ENCODE results near the gene PDE7B. TPM values are rescaled to one million over a fixed set of nuclear protein-coding genes. Genes with fewer than 3 reads are reported as not detected.
A peak's percentile ranks its signal among the peaks of the same experiment; 100 is the strongest.

The PDE7B gene
- total RNA-seq, 1 donor, result 25.3 TPM

DNA sequence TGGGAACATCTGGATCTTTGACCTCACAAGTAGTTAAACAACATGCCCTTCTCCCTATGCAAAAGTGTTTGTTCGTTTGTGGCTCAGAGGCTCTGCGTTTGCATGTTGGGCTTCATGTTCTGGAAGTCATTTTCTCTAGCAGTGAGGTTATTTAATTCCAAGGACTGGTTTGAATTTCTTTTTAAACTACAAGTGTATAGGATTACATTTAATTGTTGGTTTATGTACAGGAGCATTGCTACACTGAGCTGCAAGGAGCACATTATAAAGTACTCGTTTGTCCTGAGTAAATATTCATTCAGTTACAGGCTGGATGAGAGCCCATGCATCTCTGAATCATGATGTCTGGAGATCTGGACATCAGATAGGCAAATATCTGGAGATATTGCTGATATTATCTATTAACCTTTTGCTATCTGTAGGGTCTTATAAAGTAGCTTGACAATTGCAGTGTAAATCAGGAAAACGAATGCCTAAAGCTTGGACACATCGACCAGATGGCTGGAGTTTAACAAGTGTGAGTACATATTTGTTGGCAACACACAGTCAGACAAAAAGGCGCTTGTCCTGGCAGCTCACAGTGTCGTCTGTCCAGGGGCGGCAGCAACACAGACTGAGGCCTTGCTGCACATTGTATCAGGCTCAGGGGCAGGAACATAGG, 84.6 kb downstream of the PDE7B start:
- H3K9me3 ChIP-seq (ENCODE audit: low read depth, low read length), result no peaks in the 10 kb centered on the region
- no peaks in the 10 kb centered on the region for H3K36me3 ChIP-seq (ENCODE audit: insufficient read depth, low read length)
- H3K4me1 ChIP-seq (ENCODE audit: insufficient read depth, low read length), result peaks cover 40% of the 10 kb centered on the region
- peaks cover 12% of the 10 kb centered on the region for H3K79me2 ChIP-seq (ENCODE audit: insufficient read depth, low read length)
- H4K20me1 ChIP-seq (ENCODE audit: insufficient read depth, low read length), result no peaks in the 10 kb centered on the region
- DNase-seq (ENCODE audit: insufficient read length, low spot score, missing footprints), result peak; percentile 15
- peak overlapping the region; percentile 57 for H3K4me2 ChIP-seq (ENCODE audit: insufficient read depth, low read length)
- H3K27me3 ChIP-seq (ENCODE audit: insufficient read depth, low read length), result no peaks in the 10 kb centered on the region
- no peak overlapping the region for H3K4me3 ChIP-seq (ENCODE audit: insufficient read depth, low read length)
- peak overlapping the region; percentile 75 for H2AFZ ChIP-seq (ENCODE audit: low read length)
- H3K27ac ChIP-seq (ENCODE audit: low read depth, low read length), result peak overlapping the region; percentile 95
- TF ChIP-seq, protein P1, sequence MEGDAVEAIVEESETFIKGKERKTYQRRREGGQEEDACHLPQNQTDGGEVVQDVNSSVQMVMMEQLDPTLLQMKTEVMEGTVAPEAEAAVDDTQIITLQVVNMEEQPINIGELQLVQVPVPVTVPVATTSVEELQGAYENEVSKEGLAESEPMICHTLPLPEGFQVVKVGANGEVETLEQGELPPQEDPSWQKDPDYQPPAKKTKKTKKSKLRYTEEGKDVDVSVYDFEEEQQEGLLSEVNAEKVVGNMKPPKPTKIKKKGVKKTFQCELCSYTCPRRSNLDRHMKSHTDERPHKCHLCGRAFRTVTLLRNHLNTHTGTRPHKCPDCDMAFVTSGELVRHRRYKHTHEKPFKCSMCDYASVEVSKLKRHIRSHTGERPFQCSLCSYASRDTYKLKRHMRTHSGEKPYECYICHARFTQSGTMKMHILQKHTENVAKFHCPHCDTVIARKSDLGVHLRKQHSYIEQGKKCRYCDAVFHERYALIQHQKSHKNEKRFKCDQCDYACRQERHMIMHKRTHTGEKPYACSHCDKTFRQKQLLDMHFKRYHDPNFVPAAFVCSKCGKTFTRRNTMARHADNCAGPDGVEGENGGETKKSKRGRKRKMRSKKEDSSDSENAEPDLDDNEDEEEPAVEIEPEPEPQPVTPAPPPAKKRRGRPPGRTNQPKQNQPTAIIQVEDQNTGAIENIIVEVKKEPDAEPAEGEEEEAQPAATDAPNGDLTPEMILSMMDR (IDR thresholded peaks at IDR 0.05; ENCODE audit: extremely low read depth, low read depth, low read length), result no peak

DNA sequence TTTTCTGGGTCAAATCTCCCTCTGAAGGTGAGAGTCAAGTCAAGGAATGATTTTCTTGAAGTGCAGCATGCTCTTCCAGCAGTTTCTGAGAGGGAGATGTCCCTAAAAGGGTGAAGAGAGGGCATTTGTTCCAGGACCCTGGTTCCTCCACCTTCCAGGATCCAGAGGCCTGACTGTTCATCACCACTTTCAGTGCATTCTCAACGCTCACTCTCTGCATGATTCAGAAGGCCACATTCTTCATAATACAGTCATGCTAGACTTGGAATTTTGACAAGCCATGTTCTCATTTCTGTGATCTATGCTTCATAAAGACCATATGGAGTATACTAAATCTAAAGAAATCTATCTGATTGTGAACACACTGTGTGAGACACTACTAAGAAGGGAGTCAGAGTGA, 85.1 kb downstream of the PDE7B start:
- peak; percentile 39 for DNase-seq (ENCODE audit: insufficient read length, low spot score, missing footprints)
- Histone ChIP-seq H3K79me2 (ENCODE audit: insufficient read depth, low read length) (peaks cover 12% of the 10 kb centered on the region), H3K4me2 (ENCODE audit: insufficient read depth, low read length) (peak overlapping the region; percentile 57), H3K4me3 (ENCODE audit: insufficient read depth, low read length) (no peak overlapping the region), H2AFZ (ENCODE audit: low read length) (peak overlapping the region; percentile 75), H3K27me3 (ENCODE audit: insufficient read depth, low read length) (no peaks in the 10 kb centered on the region), H3K4me1 (ENCODE audit: insufficient read depth, low read length) (peaks cover 43% of the 10 kb centered on the region), H4K20me1 (ENCODE audit: insufficient read depth, low read length) (no peaks in the 10 kb centered on the region), H3K9me3 (ENCODE audit: low read depth, low read length) (no peaks in the 10 kb centered on the region), H3K36me3 (ENCODE audit: insufficient read depth, low read length) (no peaks in the 10 kb centered on the region), H3K27ac (ENCODE audit: low read depth, low read length) (peak overlapping the region; percentile 95)
- TF ChIP-seq, protein P1 (IDR thresholded peaks at IDR 0.05; ENCODE audit: extremely low read depth, low read depth, low read length), result no peak

DNA sequence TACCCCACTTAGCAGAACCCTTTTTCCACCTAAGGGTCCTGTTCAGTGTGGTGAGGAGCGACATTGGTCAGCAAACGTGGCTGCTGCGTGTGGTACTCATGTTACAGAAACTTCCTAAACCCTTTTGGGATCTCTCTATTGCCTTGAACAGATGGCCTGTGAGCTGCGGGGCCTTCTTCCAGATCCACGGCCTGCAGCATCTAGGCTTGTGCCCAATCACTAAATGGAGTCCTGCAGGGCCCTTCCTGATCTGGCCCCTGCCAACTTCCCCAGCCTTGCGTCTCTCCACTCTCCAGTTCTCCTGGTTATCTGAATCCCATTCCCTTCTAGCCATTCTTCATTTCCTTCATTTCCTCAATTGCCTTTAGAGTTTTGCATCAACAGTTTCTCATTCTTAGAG, 85.6 kb downstream of the PDE7B start:
- no peak overlapping the region for H3K4me2 ChIP-seq (ENCODE audit: insufficient read depth, low read length)

DNA sequence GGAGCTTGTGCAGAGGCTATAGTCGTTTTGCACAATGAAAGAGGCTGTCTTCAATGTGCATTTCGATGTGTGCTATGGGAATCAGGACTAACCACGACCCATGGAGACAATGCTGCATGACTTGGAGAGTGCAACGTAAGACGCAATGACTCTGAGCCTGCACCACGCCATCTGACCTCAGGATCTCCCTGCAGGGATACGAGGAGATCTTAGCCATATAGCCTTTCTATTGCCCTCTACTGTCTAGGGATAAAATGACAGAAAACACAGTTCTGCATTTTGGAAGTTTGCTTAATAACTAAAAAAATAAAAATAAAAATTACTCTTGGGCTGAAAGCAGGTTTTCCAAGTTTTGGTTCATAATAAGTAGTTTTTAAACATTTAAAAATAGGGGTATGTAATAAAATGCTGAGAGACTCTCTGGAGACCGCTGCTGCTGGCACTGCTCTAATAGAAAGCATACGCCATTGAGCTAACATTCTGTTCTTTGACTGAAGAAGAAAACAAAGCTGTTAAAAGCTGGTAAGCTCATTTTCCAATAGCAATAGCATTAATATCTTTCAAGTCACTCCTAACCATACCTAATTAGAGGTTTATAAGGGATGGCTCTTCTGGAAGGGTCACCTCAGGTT, 87.2 kb downstream of the PDE7B start:
- Histone ChIP-seq H3K9me3 (ENCODE audit: low read depth, low read length) (no peaks in the 10 kb centered on the region), H2AFZ (ENCODE audit: low read length) (peak overlapping the region; percentile 69), H3K4me1 (ENCODE audit: insufficient read depth, low read length) (peaks cover 43% of the 10 kb centered on the region), H3K27ac (ENCODE audit: low read depth, low read length) (peak overlapping the region; percentile 95), H3K27me3 (ENCODE audit: insufficient read depth, low read length) (no peaks in the 10 kb centered on the region), H4K20me1 (ENCODE audit: insufficient read depth, low read length) (no peaks in the 10 kb centered on the region), H3K4me3 (ENCODE audit: insufficient read depth, low read length) (peak overlapping the region; percentile 2), H3K79me2 (ENCODE audit: insufficient read depth, low read length) (peaks cover 16% of the 10 kb centered on the region), H3K36me3 (ENCODE audit: insufficient read depth, low read length) (no peaks in the 10 kb centered on the region), H3K4me2 (ENCODE audit: insufficient read depth, low read length) (peak overlapping the region; percentile 31)
- no peak for DNase-seq (ENCODE audit: insufficient read length, low spot score, missing footprints)
- TF ChIP-seq, protein P1 (IDR thresholded peaks at IDR 0.05; ENCODE audit: extremely low read depth, low read depth, low read length), result peak; percentile 65

More for the DNA sequence above, 85.6 kb downstream of the PDE7B start:
- H4K20me1 ChIP-seq (ENCODE audit: insufficient read depth, low read length), result no peaks in the 10 kb centered on the region
- H3K36me3 ChIP-seq (ENCODE audit: insufficient read depth, low read length), result no peaks in the 10 kb centered on the region
- TF ChIP-seq, protein P1 (IDR thresholded peaks at IDR 0.05; ENCODE audit: extremely low read depth, low read depth, low read length), result no peak
- peak overlapping the region; percentile 95 for H3K27ac ChIP-seq (ENCODE audit: low read depth, low read length)
- H3K9me3 ChIP-seq (ENCODE audit: low read depth, low read length), result no peaks in the 10 kb centered on the region
- H2AFZ ChIP-seq (ENCODE audit: low read length), result no peak overlapping the region
- H3K4me1 ChIP-seq (ENCODE audit: insufficient read depth, low read length), result peaks cover 43% of the 10 kb centered on the region
- no peak for DNase-seq (ENCODE audit: insufficient read length, low spot score, missing footprints)
- no peak overlapping the region for H3K4me3 ChIP-seq (ENCODE audit: insufficient read depth, low read length)
- peaks cover 12% of the 10 kb centered on the region for H3K79me2 ChIP-seq (ENCODE audit: insufficient read depth, low read length)
- H3K27me3 ChIP-seq (ENCODE audit: insufficient read depth, low read length), result no peaks in the 10 kb centered on the region

Data from osteoblast (primary cell).